Cardiac fibroblast (primary cell): Measurements from ENCODE around the gene THRB.

Source experiments
- DNase-seq, 2 donors: peaks; one replicate each; pipeline versions ENCODE4 v3.0.0 to v3.0.0-alpha.2; 2010; ENCODE audit warnings: low read depth in 2 of 2
- H3K4me3 ChIP-seq, 2 donors: replicated peaks in 1 of 2; 1 replicate in 1 of 2; 2 replicates in 1 of 2; pipeline ENCODE4 v1.5.1; 2011; ENCODE audit warnings: low read depth in 2 of 2, low read length in 2 of 2, mild to moderate bottlenecking in 2 of 2, moderate library complexity in 1 of 2
- TF ChIP-seq, protein P1 (sequence below): IDR thresholded peaks from one replicate; pipeline ENCODE4 v1.5.1; 2011; ENCODE audit warnings: low read depth, mild to moderate bottlenecking, low read length, inconsistent platforms

The THRB gene

DNA sequence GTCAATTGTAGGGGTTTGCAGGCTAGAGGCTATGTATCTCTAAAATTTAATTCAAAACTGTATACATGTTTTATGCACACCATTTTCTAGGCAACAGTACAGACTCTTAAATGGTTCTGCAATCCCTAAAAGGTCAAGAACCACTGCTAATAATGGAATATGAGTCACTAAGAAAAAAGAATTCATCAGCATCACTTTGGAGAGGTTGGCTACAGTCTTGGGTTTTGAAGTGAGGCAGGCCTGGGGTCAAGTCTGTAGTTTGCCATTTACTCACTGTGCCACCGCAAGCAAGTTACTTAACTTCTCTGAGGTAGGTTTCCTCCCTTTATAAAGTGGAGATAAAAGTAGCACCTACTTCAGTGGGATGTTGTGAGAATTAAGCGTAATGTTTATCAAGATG, 33.7 kb downstream of the THRB start:
- DNase-seq = no peak
- no peak overlapping the region for H3K4me3 ChIP-seq
- TF ChIP-seq, protein P1, sequence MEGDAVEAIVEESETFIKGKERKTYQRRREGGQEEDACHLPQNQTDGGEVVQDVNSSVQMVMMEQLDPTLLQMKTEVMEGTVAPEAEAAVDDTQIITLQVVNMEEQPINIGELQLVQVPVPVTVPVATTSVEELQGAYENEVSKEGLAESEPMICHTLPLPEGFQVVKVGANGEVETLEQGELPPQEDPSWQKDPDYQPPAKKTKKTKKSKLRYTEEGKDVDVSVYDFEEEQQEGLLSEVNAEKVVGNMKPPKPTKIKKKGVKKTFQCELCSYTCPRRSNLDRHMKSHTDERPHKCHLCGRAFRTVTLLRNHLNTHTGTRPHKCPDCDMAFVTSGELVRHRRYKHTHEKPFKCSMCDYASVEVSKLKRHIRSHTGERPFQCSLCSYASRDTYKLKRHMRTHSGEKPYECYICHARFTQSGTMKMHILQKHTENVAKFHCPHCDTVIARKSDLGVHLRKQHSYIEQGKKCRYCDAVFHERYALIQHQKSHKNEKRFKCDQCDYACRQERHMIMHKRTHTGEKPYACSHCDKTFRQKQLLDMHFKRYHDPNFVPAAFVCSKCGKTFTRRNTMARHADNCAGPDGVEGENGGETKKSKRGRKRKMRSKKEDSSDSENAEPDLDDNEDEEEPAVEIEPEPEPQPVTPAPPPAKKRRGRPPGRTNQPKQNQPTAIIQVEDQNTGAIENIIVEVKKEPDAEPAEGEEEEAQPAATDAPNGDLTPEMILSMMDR = no peak

DNA sequence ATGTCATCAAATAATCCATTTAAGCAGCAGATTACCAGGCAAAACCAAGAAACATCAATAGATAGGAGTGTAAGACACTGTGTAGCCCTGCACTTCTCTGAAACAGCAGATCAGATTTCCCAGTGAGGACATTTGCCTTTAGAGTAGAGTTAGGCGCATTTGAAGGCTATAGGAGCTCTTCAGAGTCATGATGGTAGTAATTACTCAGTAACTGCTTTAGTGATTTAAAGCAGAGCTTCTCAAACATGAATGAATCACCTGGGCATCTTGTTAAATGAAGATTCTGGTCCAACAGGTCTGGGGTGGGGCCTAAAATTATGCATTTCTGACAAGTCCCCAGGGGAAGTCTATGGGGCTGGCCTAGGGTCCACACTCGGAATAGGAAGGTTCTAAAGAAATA, 36.9 kb downstream of the THRB start:
- no peak overlapping the region for H3K4me3 ChIP-seq
- no peak for DNase-seq
- TF ChIP-seq, protein P1 = no peak

DNA sequence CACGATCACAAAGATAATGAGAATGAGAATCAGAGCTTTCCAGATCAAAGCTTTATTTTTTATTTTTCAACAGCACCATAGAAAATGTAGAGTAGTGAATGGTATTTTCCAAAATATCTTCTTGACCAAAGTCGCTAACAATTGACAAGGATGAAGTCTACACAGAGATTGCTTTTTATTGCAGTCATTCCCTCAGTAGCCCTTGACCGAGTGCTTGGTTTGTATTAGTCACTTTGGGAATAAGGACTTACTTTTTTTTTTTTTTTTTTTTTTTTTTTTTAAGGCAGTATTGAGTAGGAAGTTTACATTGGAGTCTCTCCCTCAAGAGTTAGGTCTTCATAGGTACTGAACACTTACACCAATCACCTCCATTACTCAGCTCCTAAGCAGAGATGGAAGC, 39.8 kb downstream of the THRB start:
- no peak overlapping the region for H3K4me3 ChIP-seq
- TF ChIP-seq, protein P1 = no peak
- DNase-seq = no peak

DNA sequence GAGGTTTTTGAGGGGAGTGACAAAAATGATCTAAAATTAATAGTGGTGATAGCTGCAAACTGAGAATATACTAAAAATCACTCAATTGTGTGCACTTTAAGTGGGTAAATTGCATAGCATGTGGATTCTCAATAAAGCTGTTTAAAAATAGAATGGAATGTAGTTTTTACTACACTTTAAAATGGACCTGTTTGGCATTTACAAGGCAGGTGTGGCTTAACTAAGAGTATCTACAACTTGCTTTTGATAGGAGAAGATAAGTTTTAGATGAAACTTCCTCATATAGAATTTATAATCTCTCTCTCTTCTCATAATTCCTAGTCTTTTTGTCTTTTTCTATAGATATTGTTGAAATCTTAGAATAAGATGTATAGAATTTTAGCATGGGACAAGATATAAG, 40.3 kb downstream of the THRB start:
- no peak for DNase-seq
- H3K4me3 ChIP-seq = no peak overlapping the region
- TF ChIP-seq, protein P1 = no peak

DNA sequence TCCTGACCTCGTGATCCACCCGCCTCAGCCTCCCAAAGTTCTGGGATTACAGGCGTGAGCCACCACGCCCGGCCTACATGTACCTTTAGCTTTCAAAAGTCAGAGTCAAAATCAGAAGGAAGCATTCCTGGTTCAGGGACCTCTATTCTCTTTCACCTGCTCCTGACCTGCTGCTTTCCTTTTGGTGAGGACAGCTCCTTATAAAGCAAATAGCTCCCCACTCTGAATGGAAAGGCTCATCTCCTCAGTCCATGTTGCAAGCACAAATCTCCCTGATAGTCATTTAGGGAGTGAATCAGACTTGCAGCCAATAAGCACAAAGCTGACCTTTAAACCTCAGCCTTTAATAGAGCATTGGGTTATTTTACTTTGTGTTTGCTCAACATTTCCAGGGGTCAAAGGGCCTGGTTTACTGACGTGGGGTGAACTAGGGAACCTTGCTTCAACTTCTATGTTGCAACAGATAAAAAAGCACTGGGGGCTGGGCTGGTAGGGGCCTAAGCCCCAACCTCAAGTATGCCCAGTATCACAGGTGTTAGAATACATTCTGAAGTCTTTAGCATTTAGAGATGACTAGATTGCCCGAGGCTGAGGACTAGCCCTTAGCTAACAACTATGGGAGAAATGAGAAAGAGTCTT, 43.1 kb downstream of the THRB start:
- DNase-seq = no peak
- H3K4me3 ChIP-seq = no peak overlapping the region
- TF ChIP-seq, protein P1 = no peak

DNA sequence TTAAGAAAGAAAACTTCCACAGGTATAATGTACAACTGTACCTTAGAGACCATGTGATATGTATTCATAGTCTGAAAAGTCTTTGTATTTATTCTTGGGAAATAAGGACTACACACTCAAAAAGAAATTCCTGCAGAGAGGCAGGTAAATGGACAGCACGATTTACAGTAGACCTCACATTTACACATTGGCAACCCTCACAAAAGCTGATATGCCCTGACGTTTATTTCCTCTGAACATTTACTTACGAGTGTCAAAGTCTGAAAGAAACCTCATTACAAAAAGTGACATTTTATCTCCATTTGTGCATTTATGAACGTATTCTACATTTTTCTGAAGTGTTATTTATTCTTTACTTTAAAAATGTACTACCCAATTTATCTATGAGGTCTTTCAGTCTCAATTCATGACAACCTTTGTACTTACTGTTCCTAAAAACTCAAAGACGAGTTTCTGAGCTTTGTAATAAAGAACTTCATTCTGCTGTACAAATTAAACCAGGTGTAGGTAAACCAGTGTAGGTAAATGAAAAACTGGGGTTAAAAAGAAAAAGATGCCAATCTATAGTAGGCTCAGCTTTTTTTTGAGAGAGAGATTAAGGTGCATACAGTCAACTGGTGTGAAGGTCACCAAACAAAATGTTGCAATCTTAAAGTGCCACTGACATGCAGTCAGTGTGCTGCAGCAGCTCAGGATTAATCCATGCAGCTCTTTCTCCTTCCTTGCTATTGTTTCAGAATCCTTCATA, 44.3 kb downstream of the THRB start:
- H3K4me3 ChIP-seq = no peak overlapping the region
- no peak for DNase-seq
- TF ChIP-seq, protein P1 = no peak
